ENCODE data around the gene MAP4K4. TPM values are rescaled to one million over a fixed set of nuclear protein-coding genes. Genes with fewer than 3 reads are reported as not detected.

Gene MAP4K4
- total RNA-seq, 1 experiment from 2014 or later = 162 TPM

- H3K4me3 Mint-ChIP-seq (ENCODE audit: unreplicated experiment) = no peak overlapping the region
- peaks cover 48% of the 10 kb centered on the region for H3K4me1 Mint-ChIP-seq (ENCODE audit: insufficient read depth, unreplicated experiment)
- DNase-seq (ENCODE audit: unreplicated experiment) = no peak
- TF ChIP-seq CTCF (IDR thresholded peaks at IDR 0.05; ENCODE audit: unreplicated experiment) = no peak
- ChIA-PET CTCF (interaction anchor here (1.1 kb wide), 1 partner anchor 10 kb away, joined by 3 read pairs; no protein-coding TSS in a partner anchor), POLR2A (interaction anchor here (0.6 to 1.1 kb wide), 4 partner anchors 9 to 367 kb away, joined by 3 read pairs; no protein-coding TSS in a partner anchor)
- no TSS peak for BruUV-seq (replicated peaks)
- no peaks in the 10 kb centered on the region for H3K9me3 Mint-ChIP-seq (ENCODE audit: unreplicated experiment)
- intact Hi-C loops (cut with micrococcal nuclease) = no loop called here
- no peaks in the 10 kb centered on the region for H3K27me3 Mint-ChIP-seq (ENCODE audit: insufficient read depth, unreplicated experiment)
- H3K27ac Mint-ChIP-seq (ENCODE audit: low read depth, unreplicated experiment) = no peak overlapping the region
- H3K36me3 Mint-ChIP-seq (ENCODE audit: insufficient read depth, unreplicated experiment) = peaks cover 27% of the 10 kb centered on the region
These were observed 94.7 kb downstream of the MAP4K4 start for GRCh38 chr2:101792208-101792607.

- intact Hi-C loops (cut with micrococcal nuclease) = no loop called here
- no TSS peak for BruUV-seq (replicated peaks)
- POLR2A ChIA-PET = interaction anchor here (0.7 to 1.1 kb wide), 2 partner anchors 15 to 440 kb away, joined by 3 read pairs; no protein-coding TSS in a partner anchor
These were observed 95.9 kb downstream of the MAP4K4 start for GRCh38 chr2:101793277-101793969.

GRCh38 chr2:101794141-101794540, 96.6 kb downstream of the MAP4K4 start:
- TF ChIP-seq CTCF (IDR thresholded peaks at IDR 0.05; ENCODE audit: unreplicated experiment) = no peak
- BruUV-seq (replicated peaks) = no TSS peak
- Mint-ChIP-seq H3K4me1 (ENCODE audit: insufficient read depth, unreplicated experiment) (peaks cover 45% of the 10 kb centered on the region), H3K4me3 (ENCODE audit: unreplicated experiment) (no peak overlapping the region), H3K36me3 (ENCODE audit: insufficient read depth, unreplicated experiment) (peaks cover 28% of the 10 kb centered on the region), H3K27ac (ENCODE audit: low read depth, unreplicated experiment) (peak overlapping the region; percentile 21), H3K27me3 (ENCODE audit: insufficient read depth, unreplicated experiment) (no peaks in the 10 kb centered on the region), H3K9me3 (ENCODE audit: unreplicated experiment) (no peaks in the 10 kb centered on the region)
- CTCF ChIA-PET = interaction anchor here (0.7 kb wide), 1 partner anchor 18 kb away, joined by 3 read pairs; no protein-coding TSS in a partner anchor
- POLR2A ChIA-PET = interaction anchor here (0.7 kb wide), 1 partner anchor 441 kb away, joined by 3 read pairs; no protein-coding TSS in a partner anchor
- no peak for DNase-seq (ENCODE audit: unreplicated experiment)
- intact Hi-C loops (cut with micrococcal nuclease) = no loop called here

More at GRCh38 chr2:101793277-101793969, 95.9 kb downstream of the MAP4K4 start:
- TF ChIP-seq CTCF (IDR thresholded peaks at IDR 0.05; ENCODE audit: unreplicated experiment) = no peak
- no peaks in the 10 kb centered on the region for H3K9me3 Mint-ChIP-seq (ENCODE audit: unreplicated experiment)
- CTCF ChIA-PET = interaction anchor here (0.6 to 1.0 kb wide), 4 partner anchors 14 to 274 kb away, joined by 3 to 4 read pairs (median 4); no protein-coding TSS in a partner anchor
- peak overlapping the region; percentile 21 for H3K27ac Mint-ChIP-seq (ENCODE audit: low read depth, unreplicated experiment)
- no peak overlapping the region for H3K4me3 Mint-ChIP-seq (ENCODE audit: unreplicated experiment)
- peaks cover 27% of the 10 kb centered on the region for H3K36me3 Mint-ChIP-seq (ENCODE audit: insufficient read depth, unreplicated experiment)
- H3K27me3 Mint-ChIP-seq (ENCODE audit: insufficient read depth, unreplicated experiment) = no peaks in the 10 kb centered on the region
- no peak for DNase-seq (ENCODE audit: unreplicated experiment)
- H3K4me1 Mint-ChIP-seq (ENCODE audit: insufficient read depth, unreplicated experiment) = peaks cover 50% of the 10 kb centered on the region

GRCh38 chr2:101795033-101795432, 97.5 kb downstream of the MAP4K4 start:
- DNase-seq (ENCODE audit: unreplicated experiment) = no peak
- peaks cover 43% of the 10 kb centered on the region for H3K4me1 Mint-ChIP-seq (ENCODE audit: insufficient read depth, unreplicated experiment)
- no TSS peak for BruUV-seq (replicated peaks)
- H3K27ac Mint-ChIP-seq (ENCODE audit: low read depth, unreplicated experiment) = peak overlapping the region; percentile 29
- ChIA-PET POLR2A (interaction anchor here (0.7 kb wide), 1 partner anchor 58 kb away, joined by 3 read pairs; no protein-coding TSS in a partner anchor), CTCF (no interaction called here)
- H3K9me3 Mint-ChIP-seq (ENCODE audit: unreplicated experiment) = no peaks in the 10 kb centered on the region
- H3K36me3 Mint-ChIP-seq (ENCODE audit: insufficient read depth, unreplicated experiment) = peaks cover 34% of the 10 kb centered on the region
- H3K4me3 Mint-ChIP-seq (ENCODE audit: unreplicated experiment) = no peak overlapping the region
- intact Hi-C loops (cut with micrococcal nuclease) = no loop called here
- no peak for TF ChIP-seq CTCF (IDR thresholded peaks at IDR 0.05; ENCODE audit: unreplicated experiment)
- H3K27me3 Mint-ChIP-seq (ENCODE audit: insufficient read depth, unreplicated experiment) = no peaks in the 10 kb centered on the region

Measured in MCF 10A (cell line).